DND-41 (cell line): ENCODE data around the gene PPARD.

Source experiments
- ATAC-seq: fragments of 200-7000 bp; cut with Tn5 transposase; 3 replicates; pipeline ENCODE4 v1.9.1; 2021; ENCODE audit warnings: low read depth; ENCODE audit not compliant: insufficient read depth
- DNase-seq: peaks from one replicate; pipeline ENCODE4 v3.0.0-alpha.2; 2020
- H2AFZ ChIP-seq: 2 replicates; pipeline ENCODE4 v1.6.0; 2012; ENCODE audit warnings: low read depth, low read length
- H3K27ac ChIP-seq: 2 replicates; pipeline ENCODE4 v1.5.1; 2012; ENCODE audit warnings: low read length, inconsistent platforms
- H3K27me3 ChIP-seq: fragments of 200-600 bp; sonication (generic); 2 replicates; pipeline ENCODE4 v1.6.0; 2012; ENCODE audit warnings: low read length, mild to moderate bottlenecking, inconsistent platforms; ENCODE audit not compliant: insufficient read depth, poor library complexity
- H3K36me3 ChIP-seq: 2 replicates; pipeline ENCODE4 v1.5.1; 2012; ENCODE audit warnings: low read length, inconsistent platforms; ENCODE audit not compliant: insufficient read depth
- H3K4me1 ChIP-seq: 2 replicates; pipeline ENCODE4 v1.5.1; 2012; ENCODE audit warnings: mild to moderate bottlenecking, low read length; ENCODE audit not compliant: insufficient read depth
- H3K4me2 ChIP-seq: 2 replicates; pipeline ENCODE4 v1.6.0; 2012; ENCODE audit warnings: mild to moderate bottlenecking, moderate library complexity, low read length, inconsistent platforms; ENCODE audit not compliant: insufficient read depth
- H3K4me3 ChIP-seq, 2 experiments: fragments of 200-600 bp in 1 of 2; shearing (Covaris generic) in 1 of 2; 2 replicates each; pipeline ENCODE4 v1.5.1; 2012 to 2016; ENCODE audit warnings: inconsistent platforms in 2 of 2, low read length in 2 of 2, mild to moderate bottlenecking in 2 of 2, low read depth in 1 of 2, moderate library complexity in 1 of 2
- H3K79me2 ChIP-seq: 2 replicates; pipeline ENCODE4 v1.6.0; 2012; ENCODE audit warnings: low read length, inconsistent platforms; ENCODE audit not compliant: insufficient read depth
- H3K9ac ChIP-seq: 2 replicates; pipeline ENCODE4 v1.6.0; 2012; ENCODE audit warnings: low read depth, mild to moderate bottlenecking, inconsistent platforms, low read length, moderate library complexity
- H3K9me3 ChIP-seq: 2 replicates; pipeline ENCODE4 v1.5.1; 2012; ENCODE audit warnings: low read length, moderate library complexity, mild to moderate bottlenecking, inconsistent platforms; ENCODE audit not compliant: insufficient read depth, severe bottlenecking
- H4K20me1 ChIP-seq: 2 replicates; pipeline ENCODE4 v1.6.0; 2012; ENCODE audit warnings: low read length; ENCODE audit not compliant: insufficient read depth
- EZH2 ChIP-seq: IDR thresholded peaks from 3 replicates; pipeline ENCODE4 v1.6.1; 2012; ENCODE audit warnings: borderline replicate concordance, low read depth, mild to moderate bottlenecking, moderate library complexity, low read length, inconsistent platforms; ENCODE audit not compliant: severe bottlenecking
- TF ChIP-seq, protein P1 (sequence below): IDR thresholded peaks from 2 replicates; pipeline ENCODE4 v1.5.1; 2012; ENCODE audit warnings: borderline replicate concordance, low read length, moderate library complexity, mild to moderate bottlenecking; ENCODE audit not compliant: poor library complexity, severe bottlenecking; ENCODE audit errors: extremely low read depth

PPARD gene

DNA sequence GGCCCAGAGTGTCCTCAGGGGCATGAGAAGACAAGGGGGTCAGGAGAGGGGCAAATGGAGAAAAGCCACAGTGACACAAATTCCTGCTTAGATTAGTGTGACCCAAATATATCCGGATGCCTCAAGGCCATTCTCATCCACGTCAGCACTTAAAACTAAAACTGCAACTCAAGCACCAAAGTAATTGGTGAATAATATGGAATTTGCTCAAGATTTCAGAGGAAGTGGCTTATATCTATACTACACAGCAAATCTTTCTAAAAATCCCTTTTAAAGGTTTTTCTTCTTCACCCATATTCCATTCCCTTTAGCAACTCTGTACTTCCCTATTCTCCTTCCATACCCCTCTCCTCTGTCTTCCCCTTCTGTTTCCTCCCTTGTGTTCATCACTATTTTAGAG lies 29.6 kb upstream of the PPARD start:
- Histone ChIP-seq H4K20me1 (peaks cover 6% of the 10 kb centered on the region; the same call in 1 of the 2 replicates), H3K4me3 (no peak overlapping the region), H3K4me2 (no peak overlapping the region), H2AFZ (no peak overlapping the region), H3K9me3 (no peaks in the 10 kb centered on the region), H3K79me2 (peaks cover 9% of the 10 kb centered on the region), H3K27me3 (no peaks in the 10 kb centered on the region), H3K4me1 (peaks cover 34% of the 10 kb centered on the region), H3K27ac (no peak overlapping the region; the same call in 1 of the 2 replicates), H3K36me3 (peaks cover 61% of the 10 kb centered on the region), H3K9ac (no peak overlapping the region)
- no peak for DNase-seq
- TF ChIP-seq, protein P1, sequence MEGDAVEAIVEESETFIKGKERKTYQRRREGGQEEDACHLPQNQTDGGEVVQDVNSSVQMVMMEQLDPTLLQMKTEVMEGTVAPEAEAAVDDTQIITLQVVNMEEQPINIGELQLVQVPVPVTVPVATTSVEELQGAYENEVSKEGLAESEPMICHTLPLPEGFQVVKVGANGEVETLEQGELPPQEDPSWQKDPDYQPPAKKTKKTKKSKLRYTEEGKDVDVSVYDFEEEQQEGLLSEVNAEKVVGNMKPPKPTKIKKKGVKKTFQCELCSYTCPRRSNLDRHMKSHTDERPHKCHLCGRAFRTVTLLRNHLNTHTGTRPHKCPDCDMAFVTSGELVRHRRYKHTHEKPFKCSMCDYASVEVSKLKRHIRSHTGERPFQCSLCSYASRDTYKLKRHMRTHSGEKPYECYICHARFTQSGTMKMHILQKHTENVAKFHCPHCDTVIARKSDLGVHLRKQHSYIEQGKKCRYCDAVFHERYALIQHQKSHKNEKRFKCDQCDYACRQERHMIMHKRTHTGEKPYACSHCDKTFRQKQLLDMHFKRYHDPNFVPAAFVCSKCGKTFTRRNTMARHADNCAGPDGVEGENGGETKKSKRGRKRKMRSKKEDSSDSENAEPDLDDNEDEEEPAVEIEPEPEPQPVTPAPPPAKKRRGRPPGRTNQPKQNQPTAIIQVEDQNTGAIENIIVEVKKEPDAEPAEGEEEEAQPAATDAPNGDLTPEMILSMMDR = no peak
- TF ChIP-seq EZH2 = no peak
- ATAC-seq = no peak

DNA sequence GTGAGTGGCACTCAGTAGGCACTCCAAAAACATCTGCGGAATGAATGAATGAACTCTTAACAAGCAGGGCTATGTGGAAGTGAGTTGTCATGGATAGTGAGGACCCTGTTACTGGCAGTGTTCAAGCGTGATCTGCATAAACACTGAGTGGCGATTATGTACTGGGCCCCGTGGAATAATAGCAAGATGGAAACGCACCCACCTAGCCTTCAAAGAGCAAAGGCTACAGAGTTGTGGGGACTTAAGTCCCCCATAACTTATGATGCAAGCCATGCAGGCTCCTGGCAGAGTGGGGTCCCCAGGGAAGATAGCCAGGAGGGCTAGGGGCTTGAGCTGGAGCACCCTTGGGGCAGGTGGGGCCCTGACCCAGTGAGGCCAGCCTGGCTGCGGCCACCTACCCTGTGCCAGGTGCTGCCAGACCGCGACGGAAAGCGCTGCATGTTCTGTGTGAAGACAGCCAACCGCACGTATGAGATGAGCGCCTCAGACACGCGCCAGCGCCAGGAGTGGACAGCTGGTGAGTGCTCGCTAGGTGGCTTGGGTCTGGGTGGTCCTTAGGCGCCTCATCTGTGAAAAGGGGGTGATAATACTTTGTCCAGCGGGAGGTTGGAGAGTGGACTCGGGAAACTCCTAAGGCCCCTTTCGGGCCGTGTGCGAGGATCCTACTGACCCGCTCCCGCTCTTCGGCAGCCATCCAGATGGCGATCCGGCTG lies 24.7 kb upstream of the PPARD start:
- Histone ChIP-seq H3K4me3 (no peak overlapping the region), H3K4me1 (no peaks in the 10 kb centered on the region), H3K79me2 (no peaks in the 10 kb centered on the region), H3K27ac (no peak overlapping the region), H4K20me1 (peaks cover 6% of the 10 kb centered on the region; the same call in 1 of the 2 replicates), H2AFZ (no peak overlapping the region), H3K9me3 (no peaks in the 10 kb centered on the region), H3K9ac (no peak overlapping the region), H3K27me3 (no peaks in the 10 kb centered on the region), H3K36me3 (peaks cover 72% of the 10 kb centered on the region), H3K4me2 (no peak overlapping the region)
- no peak for DNase-seq
- TF ChIP-seq EZH2 = no peak
- TF ChIP-seq, protein P1 = no peak
- ATAC-seq = no peak

DNA sequence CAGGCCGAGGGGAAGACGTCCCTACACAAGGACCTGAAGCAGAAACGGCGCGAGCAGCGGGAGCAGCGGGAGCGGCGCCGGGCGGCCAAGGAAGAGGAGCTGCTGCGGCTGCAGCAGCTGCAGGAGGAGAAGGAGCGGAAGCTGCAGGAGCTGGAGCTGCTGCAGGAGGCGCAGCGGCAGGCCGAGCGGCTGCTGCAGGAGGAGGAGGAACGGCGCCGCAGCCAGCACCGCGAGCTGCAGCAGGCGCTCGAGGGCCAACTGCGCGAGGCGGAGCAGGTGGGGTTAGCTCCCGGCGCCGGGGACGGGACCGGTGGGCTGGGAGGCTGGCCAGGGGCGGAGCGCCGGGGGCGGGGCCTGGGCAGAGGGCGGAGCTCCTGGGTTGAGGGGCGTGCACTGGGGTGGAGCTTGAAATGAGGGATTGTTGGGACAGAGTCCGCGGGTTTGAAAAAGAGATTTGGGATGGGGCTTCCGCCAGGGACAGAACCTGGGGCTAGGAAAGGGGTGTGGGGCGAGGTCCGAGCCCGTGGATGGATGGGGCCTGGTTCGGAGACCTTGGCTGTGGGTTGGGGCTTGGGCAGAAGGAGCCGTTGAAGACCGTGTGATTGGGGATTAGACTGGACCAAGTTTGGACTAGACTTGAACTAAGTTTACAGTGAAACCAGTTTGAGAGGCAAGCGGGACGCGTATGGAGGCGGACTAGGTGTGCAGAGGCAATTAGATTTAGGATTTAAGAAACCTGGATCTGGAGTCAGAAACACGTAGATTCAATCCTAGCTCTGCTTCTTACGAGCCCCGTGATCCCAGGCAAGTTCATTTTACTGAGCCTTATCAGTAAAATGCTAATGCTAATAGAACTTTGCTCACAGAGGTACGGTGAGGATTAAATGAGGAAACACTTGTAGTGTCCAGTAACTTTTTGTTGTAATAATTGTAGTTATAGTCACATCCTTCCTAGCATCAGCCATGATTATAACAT lies 23.9 kb upstream of the PPARD start:
- Histone ChIP-seq H3K27ac (no peak overlapping the region), H2AFZ (no peak overlapping the region), H3K4me3 (no peak overlapping the region), H3K9me3 (no peaks in the 10 kb centered on the region), H4K20me1 (peaks cover 6% of the 10 kb centered on the region; the same call in 1 of the 2 replicates), H3K9ac (no peak overlapping the region), H3K4me1 (no peaks in the 10 kb centered on the region), H3K4me2 (no peak overlapping the region), H3K27me3 (no peaks in the 10 kb centered on the region), H3K36me3 (peaks cover 76% of the 10 kb centered on the region), H3K79me2 (no peaks in the 10 kb centered on the region)
- ATAC-seq (0 out of 3 replicates have a peak, but pooled peaks have one; percentile 35), DNase-seq (no peak)
- TF ChIP-seq, protein P1 = no peak
